ENCODE measurements around the gene GUCY1A2. TPM values are rescaled to one million over a fixed set of nuclear protein-coding genes. Genes with fewer than 3 reads are reported as not detected.
"Not testable (repeated sequence)": the region's sequence is repeated elsewhere in the genome, so short reads cannot be mapped to it uniquely, and the experiment has no call there.

The GUCY1A2 gene
- total RNA-seq, 2 experiments from 2014 or later, result not detected

- intact Hi-C loops (cut with DNase I, micrococcal nuclease), result not testable (repeated sequence)
Measured at GRCh38 chr11:106826558-106826957, 191.7 kb downstream of the GUCY1A2 start.

GRCh38 chr11:106821826-106822225, 196.4 kb downstream of the GUCY1A2 start:
- Mint-ChIP-seq H3K36me3 (ENCODE audit: low read depth) (no peaks in the 10 kb centered on the region), H3K4me3 (no peak overlapping the region), H3K27me3 (no peaks in the 10 kb centered on the region), H3K27ac (no peak overlapping the region), H3K4me1 (no peaks in the 10 kb centered on the region), H3K9me3 (ENCODE audit: low read depth) (peaks cover 5% of the 10 kb centered on the region)
- POLR2A ChIA-PET, result no interaction called here
- intact Hi-C loops (cut with DNase I, micrococcal nuclease), result no loop called here
- no peak for ATAC-seq
- CTCF ChIA-PET, result no interaction called here
- DNase-seq, result no peak

More at GRCh38 chr11:106826558-106826957, 191.7 kb downstream of the GUCY1A2 start:
- H3K36me3 Mint-ChIP-seq (ENCODE audit: low read depth); H3K27ac Mint-ChIP-seq; H3K4me3 Mint-ChIP-seq; H3K27me3 Mint-ChIP-seq; POLR2A ChIA-PET; H3K4me1 Mint-ChIP-seq; H3K9me3 Mint-ChIP-seq (ENCODE audit: low read depth); ATAC-seq; DNase-seq: not testable (repeated sequence)
- CTCF ChIA-PET, result interaction anchor here (0.8 kb wide), 1 partner anchor 9 kb away, joined by 4 read pairs; no protein-coding TSS in a partner anchor

GRCh38 chr11:106821291-106821690, 197.0 kb downstream of the GUCY1A2 start:
- no peak for ATAC-seq
- DNase-seq, result no peak
- intact Hi-C loops (cut with DNase I, micrococcal nuclease), result no loop called here
- H3K4me1 Mint-ChIP-seq, result no peaks in the 10 kb centered on the region
- no peaks in the 10 kb centered on the region for H3K27me3 Mint-ChIP-seq
- H3K36me3 Mint-ChIP-seq (ENCODE audit: low read depth), result no peaks in the 10 kb centered on the region
- H3K9me3 Mint-ChIP-seq (ENCODE audit: low read depth), result peaks cover 5% of the 10 kb centered on the region
- POLR2A ChIA-PET, result no interaction called here
- no peak overlapping the region for H3K27ac Mint-ChIP-seq
- H3K4me3 Mint-ChIP-seq, result no peak overlapping the region
- CTCF ChIA-PET, result no interaction called here

GRCh38 chr11:106818443-106818842, 199.8 kb downstream of the GUCY1A2 start:
- no peak overlapping the region for H3K4me3 Mint-ChIP-seq
- H3K27me3 Mint-ChIP-seq, result no peaks in the 10 kb centered on the region
- DNase-seq (no peak), ATAC-seq (no peak)
- H3K36me3 Mint-ChIP-seq (ENCODE audit: low read depth), result no peaks in the 10 kb centered on the region
- H3K4me1 Mint-ChIP-seq, result no peaks in the 10 kb centered on the region
- ChIA-PET CTCF (no interaction called here), POLR2A (no interaction called here)
- intact Hi-C loops (cut with DNase I, micrococcal nuclease), result no loop called here
- H3K9me3 Mint-ChIP-seq (ENCODE audit: low read depth), result peaks cover 5% of the 10 kb centered on the region
- H3K27ac Mint-ChIP-seq, result no peak overlapping the region

GRCh38 chr11:106815209-106815608, 203.1 kb downstream of the GUCY1A2 start:
- Mint-ChIP-seq H3K9me3 (ENCODE audit: low read depth) (peaks cover 3% of the 10 kb centered on the region), H3K4me3 (no peak overlapping the region), H3K36me3 (ENCODE audit: low read depth) (no peaks in the 10 kb centered on the region), H3K27me3 (no peaks in the 10 kb centered on the region), H3K27ac (no peak overlapping the region), H3K4me1 (no peaks in the 10 kb centered on the region)
- ATAC-seq (no peak), DNase-seq (no peak)
- CTCF ChIA-PET, result no interaction called here
- POLR2A ChIA-PET, result no interaction called here
- intact Hi-C loops (cut with DNase I, micrococcal nuclease), result no loop called here

GRCh38 chr11:106813806-106814205, 204.5 kb downstream of the GUCY1A2 start:
- no peak overlapping the region for H3K4me3 Mint-ChIP-seq

GRCh38 chr11:106794058-106794457, 224.2 kb downstream of the GUCY1A2 start:
- H3K27me3 Mint-ChIP-seq, result no peaks in the 10 kb centered on the region
- POLR2A ChIA-PET, result no interaction called here
- no peak for DNase-seq
- H3K36me3 Mint-ChIP-seq (ENCODE audit: low read depth), result peaks cover 3% of the 10 kb centered on the region
- CTCF ChIA-PET, result no interaction called here
- no peak for ATAC-seq
- intact Hi-C loops (cut with DNase I, micrococcal nuclease), result no loop called here
- no peak overlapping the region for H3K4me3 Mint-ChIP-seq
- no peak overlapping the region for H3K27ac Mint-ChIP-seq
- H3K4me1 Mint-ChIP-seq, result no peaks in the 10 kb centered on the region
- H3K9me3 Mint-ChIP-seq (ENCODE audit: low read depth), result peaks cover 6% of the 10 kb centered on the region

More at GRCh38 chr11:106813806-106814205, 204.5 kb downstream of the GUCY1A2 start:
- no peak for DNase-seq
- CTCF ChIA-PET, result interaction anchor here (0.6 kb wide), 1 partner anchor 823 kb away, joined by 3 read pairs; no protein-coding TSS in a partner anchor
- H3K27ac Mint-ChIP-seq, result no peak overlapping the region
- no peaks in the 10 kb centered on the region for H3K27me3 Mint-ChIP-seq
- H3K36me3 Mint-ChIP-seq (ENCODE audit: low read depth), result no peaks in the 10 kb centered on the region
- no peaks in the 10 kb centered on the region for H3K4me1 Mint-ChIP-seq
- H3K9me3 Mint-ChIP-seq (ENCODE audit: low read depth), result peaks cover 3% of the 10 kb centered on the region
- intact Hi-C loops (cut with DNase I, micrococcal nuclease), result no loop called here
- no peak for ATAC-seq
- POLR2A ChIA-PET, result no interaction called here

- Mint-ChIP-seq H3K27ac (no peak overlapping the region), H3K36me3 (ENCODE audit: low read depth) (no peaks in the 10 kb centered on the region), H3K9me3 (ENCODE audit: low read depth) (peaks cover 4% of the 10 kb centered on the region), H3K4me1 (no peaks in the 10 kb centered on the region), H3K4me3 (no peak overlapping the region), H3K27me3 (no peaks in the 10 kb centered on the region)
- intact Hi-C loops (cut with DNase I, micrococcal nuclease), result no loop called here
- ATAC-seq, result no peak
- DNase-seq, result no peak
- ChIA-PET POLR2A (no interaction called here), CTCF (interaction anchor here (0.6 kb wide), 1 partner anchor 437 kb away, joined by 3 read pairs; no protein-coding TSS in a partner anchor)
Measured at GRCh38 chr11:106789406-106789805, 228.9 kb downstream of the GUCY1A2 start.

GRCh38 chr11:106787454-106787853, 230.8 kb downstream of the GUCY1A2 start:
- Mint-ChIP-seq H3K27ac (no peak overlapping the region), H3K4me1 (no peaks in the 10 kb centered on the region), H3K36me3 (ENCODE audit: low read depth) (no peaks in the 10 kb centered on the region), H3K27me3 (no peaks in the 10 kb centered on the region), H3K4me3 (no peak overlapping the region), H3K9me3 (ENCODE audit: low read depth) (peaks cover 4% of the 10 kb centered on the region)
- ATAC-seq (no peak), DNase-seq (no peak)
- intact Hi-C loops (cut with DNase I, micrococcal nuclease), result no loop called here
- ChIA-PET CTCF (no interaction called here), POLR2A (no interaction called here)

- ChIA-PET CTCF (no interaction called here), POLR2A (no interaction called here)
- intact Hi-C loops (cut with DNase I, micrococcal nuclease), result no loop called here
- H3K36me3 Mint-ChIP-seq (ENCODE audit: low read depth), result no peaks in the 10 kb centered on the region
- no peak overlapping the region for H3K4me3 Mint-ChIP-seq
- ATAC-seq (no peak), DNase-seq (no peak)
- H3K27ac Mint-ChIP-seq, result no peak overlapping the region
- H3K27me3 Mint-ChIP-seq, result no peaks in the 10 kb centered on the region
- peaks cover 4% of the 10 kb centered on the region for H3K9me3 Mint-ChIP-seq (ENCODE audit: low read depth)
- no peaks in the 10 kb centered on the region for H3K4me1 Mint-ChIP-seq
Measured at GRCh38 chr11:106785913-106786650, 232.2 kb downstream of the GUCY1A2 start.

- H3K4me1 Mint-ChIP-seq; H3K36me3 Mint-ChIP-seq (ENCODE audit: low read depth); intact Hi-C loops (cut with DNase I, micrococcal nuclease); H3K27me3 Mint-ChIP-seq; DNase-seq; H3K9me3 Mint-ChIP-seq (ENCODE audit: low read depth); H3K27ac Mint-ChIP-seq; ATAC-seq; CTCF ChIA-PET; H3K4me3 Mint-ChIP-seq; POLR2A ChIA-PET: not testable (repeated sequence)
Measured at GRCh38 chr11:106777302-106777701, 241.0 kb downstream of the GUCY1A2 start.

- ATAC-seq (no peak), DNase-seq (no peak)
- ChIA-PET POLR2A (no interaction called here), CTCF (no interaction called here)
- no peak overlapping the region for H3K4me3 Mint-ChIP-seq
- H3K4me1 Mint-ChIP-seq, result no peaks in the 10 kb centered on the region
- no peak overlapping the region for H3K27ac Mint-ChIP-seq
- no peaks in the 10 kb centered on the region for H3K9me3 Mint-ChIP-seq (ENCODE audit: low read depth)
- no peaks in the 10 kb centered on the region for H3K27me3 Mint-ChIP-seq
- no peaks in the 10 kb centered on the region for H3K36me3 Mint-ChIP-seq (ENCODE audit: low read depth)
- intact Hi-C loops (cut with DNase I, micrococcal nuclease), result no loop called here
Measured at GRCh38 chr11:106770489-106771085, 247.7 kb downstream of the GUCY1A2 start.

All from activated CD4-positive, alpha-beta T cell treated with anti-CD3 and anti-CD28 coated beads for 36 hours (primary cell).